Measurements from ENCODE around the gene LRPPRC.
"Not testable (repeated sequence)": the region's sequence is repeated elsewhere in the genome, so short reads cannot be mapped to it uniquely, and the experiment has no call there.

The LRPPRC gene

DNA sequence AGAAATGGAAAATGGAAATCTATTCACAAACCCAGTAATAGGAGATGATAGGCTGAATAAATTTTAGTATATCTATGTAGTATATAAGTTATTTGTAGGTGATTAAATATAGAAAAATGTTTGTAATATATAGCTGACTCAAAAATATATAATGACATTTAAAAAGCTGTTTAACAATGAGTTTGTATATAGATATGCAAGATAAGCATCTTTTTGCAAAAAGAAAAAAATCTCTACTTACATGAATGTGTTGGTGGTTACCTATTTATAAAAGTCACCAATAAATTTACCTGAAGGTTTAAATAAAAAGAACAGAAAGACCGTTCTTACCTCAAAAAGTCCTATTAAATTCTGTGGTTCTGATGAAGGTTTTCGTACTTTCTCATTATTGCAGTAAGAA lies 71.3 kb downstream of the LRPPRC start:
- no peak for FAIRE-seq
- DNase-seq (ENCODE audit: insufficient read length, low spot score) = no peak

DNA sequence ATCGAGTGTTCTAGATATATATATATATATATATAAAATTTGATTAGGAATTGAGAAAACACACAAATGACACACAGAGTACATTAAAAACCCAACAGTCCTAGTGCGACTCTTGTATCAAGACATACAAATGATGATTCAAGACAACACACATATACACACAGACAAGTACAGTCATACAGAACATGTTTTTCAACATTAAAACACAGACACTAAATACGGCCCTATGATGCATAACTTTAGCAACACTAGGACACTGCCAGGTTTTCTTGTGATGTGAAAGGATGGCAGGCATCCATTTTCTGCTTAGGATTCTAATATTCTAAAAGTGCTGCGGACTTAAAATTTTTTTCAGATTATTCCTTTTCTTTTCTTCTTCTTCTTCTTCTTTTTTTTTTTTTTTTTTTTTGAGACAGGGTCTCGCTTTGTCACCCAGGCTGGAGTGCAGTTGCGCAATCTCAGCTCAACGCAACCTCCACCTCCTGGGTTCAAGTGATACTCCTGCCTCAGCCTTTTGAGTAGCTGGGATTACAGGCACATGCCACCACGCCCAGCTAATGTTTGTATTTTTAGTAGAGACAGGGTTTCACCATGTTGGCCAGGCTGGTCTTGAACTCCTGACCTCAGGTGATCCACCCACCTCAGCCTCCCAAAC lies 84.5 kb downstream of the LRPPRC start:
- not testable (repeated sequence) for DNase-seq (ENCODE audit: insufficient read length, low spot score); FAIRE-seq

DNA sequence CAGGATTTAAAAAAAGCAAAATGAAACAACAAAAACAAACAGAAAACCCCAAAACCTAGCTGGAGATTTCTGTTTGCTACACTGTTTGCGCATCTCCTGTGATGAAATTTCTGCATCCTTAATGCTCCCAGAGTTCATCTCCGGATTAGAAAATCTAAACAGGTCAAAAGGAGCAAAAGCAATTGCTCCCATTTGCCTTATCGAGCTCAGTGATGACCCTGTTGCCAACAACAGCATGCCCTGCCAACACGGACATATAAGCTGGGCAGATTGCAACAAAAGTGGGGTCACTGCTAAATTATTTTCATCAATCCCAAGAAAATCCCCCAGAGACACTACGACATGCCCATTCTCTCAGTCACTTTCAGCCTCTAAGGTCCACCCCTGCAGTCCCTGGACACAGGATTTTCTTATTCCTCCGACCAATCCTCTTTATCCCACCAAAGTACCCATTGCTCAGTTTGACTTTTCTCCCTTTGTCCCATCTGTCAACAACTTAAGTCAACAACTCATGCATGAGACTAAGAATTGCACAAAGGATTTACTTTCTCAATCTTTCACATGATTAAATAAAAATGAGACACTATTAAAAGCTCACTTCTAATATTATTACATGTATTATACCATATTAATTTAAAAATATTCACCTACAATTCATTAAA lies 89.2 kb downstream of the LRPPRC start:
- no peak for DNase-seq (ENCODE audit: insufficient read length, low spot score)
- no peak for FAIRE-seq

DNA sequence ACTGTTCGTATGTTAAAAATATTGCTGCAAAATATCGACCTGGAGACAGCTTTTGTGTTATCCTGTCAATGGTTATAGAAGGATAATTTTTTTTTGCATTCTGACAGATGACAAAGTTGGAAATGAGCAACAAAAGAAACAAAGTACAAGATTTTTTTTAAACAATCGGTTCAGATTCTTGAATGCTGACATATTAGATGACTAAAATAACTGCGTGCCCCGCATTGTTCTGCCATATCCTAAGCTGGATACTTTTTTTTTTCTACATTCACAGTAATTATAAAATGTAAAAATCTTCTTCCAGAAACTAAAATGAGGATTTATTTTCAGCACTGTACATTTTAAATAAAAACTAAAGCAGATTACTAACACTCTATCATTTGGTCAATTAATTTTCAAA lies 89.9 kb downstream of the LRPPRC start:
- FAIRE-seq (no peak), DNase-seq (ENCODE audit: insufficient read length, low spot score) (no peak)

DNA sequence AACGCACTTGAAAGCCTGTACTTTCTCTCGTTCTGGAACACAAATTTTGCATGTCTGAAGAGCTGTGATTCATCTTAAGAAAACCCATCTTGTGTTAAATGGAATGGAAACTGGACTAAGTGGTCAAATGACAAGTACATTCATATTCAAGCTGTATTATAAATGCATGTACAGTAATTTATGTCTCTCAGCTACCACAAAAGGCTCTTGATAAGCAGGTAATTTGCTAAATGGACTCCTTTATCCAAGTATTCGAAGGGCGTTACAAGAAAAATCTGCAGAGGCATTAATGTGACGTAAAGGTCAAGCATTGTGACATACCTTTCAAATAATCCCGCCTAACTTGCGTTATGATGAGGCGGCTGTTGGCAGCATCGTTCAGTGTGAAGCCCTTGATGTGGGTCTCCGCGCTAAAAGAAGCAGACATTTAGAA lies 90.4 kb downstream of the LRPPRC start:
- DNase-seq (ENCODE audit: insufficient read length, low spot score) = no peak
- no peak for FAIRE-seq

DNA sequence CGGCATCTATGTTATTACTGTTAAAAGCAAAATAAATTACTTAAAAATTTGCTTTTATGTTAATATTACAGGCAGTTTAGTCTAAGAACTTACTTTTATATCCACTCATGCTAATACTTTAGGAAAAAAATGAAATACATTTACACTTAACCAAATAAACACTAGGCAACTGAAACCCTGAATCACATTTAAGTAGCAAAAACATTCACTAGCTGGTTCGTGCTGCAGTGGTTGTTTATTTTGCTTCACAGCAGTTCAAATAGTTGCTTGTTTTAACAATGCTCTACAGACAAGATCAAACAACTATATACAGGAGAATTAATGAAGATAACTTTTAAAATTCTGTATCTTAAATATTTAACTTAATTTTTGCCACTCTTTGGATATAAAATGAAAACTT lies 96.2 kb downstream of the LRPPRC start:
- FAIRE-seq (no peak), DNase-seq (ENCODE audit: insufficient read length, low spot score) (no peak)

DNA sequence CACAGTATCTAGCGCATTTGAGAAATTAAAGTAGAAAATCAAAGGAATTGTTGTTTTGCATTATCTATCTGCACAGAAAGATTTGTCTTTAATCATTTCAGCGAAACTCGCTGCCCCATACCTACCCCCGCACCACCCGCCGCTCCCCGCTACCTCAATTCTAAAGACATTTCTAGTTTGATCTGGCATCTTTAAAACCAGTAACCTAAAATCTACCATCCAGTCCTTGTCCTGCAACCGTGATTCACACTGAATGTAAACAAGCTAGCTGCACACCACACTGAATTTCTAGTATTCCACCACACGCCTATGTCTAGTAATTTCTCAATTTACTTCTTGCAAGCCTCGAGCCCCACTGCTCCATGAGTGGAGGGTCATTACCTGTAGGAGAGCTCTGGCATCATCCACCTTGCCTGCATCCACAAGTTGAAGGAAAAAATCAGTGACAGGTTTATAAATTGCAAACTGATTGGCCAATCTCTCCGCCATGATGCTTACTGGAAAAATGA lies 96.9 kb downstream of the LRPPRC start:
- DNase-seq (ENCODE audit: insufficient read length, low spot score) (no peak), FAIRE-seq (peak; percentile 48)

DNA sequence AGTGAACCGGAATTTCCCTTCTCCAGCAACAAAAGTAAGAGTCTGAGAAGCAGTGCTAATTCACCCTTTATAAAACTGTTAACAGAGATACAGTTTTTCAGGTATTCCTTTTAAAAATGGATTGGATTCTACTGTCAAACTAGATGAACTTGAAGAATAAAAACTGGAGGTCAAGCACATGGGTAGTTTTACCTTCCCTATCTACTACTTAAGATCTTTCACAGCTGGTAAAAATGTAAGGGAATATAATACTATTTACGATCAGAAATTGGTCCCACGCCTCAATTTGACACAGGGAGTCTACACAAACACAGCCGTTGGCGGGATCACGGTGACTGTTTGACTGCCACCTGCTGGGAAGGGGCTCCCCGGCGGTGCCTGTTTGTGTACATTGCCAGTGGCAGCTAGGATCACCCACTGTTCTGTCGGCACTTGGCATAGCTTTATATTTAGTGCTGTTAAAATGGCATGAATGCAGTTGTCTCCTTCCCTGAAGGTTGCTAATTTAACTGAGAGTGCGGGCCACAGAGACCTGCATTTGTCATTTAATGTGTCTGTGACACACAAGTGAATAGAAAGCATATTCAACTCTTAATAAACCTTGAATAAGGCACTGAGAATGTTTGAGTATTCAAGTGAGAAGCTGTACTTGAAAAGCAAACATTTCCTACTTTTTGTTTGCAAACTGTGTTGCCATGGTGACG lies 97.5 kb downstream of the LRPPRC start:
- DNase-seq (ENCODE audit: insufficient read length, low spot score) (no peak), FAIRE-seq (no peak)

DNA sequence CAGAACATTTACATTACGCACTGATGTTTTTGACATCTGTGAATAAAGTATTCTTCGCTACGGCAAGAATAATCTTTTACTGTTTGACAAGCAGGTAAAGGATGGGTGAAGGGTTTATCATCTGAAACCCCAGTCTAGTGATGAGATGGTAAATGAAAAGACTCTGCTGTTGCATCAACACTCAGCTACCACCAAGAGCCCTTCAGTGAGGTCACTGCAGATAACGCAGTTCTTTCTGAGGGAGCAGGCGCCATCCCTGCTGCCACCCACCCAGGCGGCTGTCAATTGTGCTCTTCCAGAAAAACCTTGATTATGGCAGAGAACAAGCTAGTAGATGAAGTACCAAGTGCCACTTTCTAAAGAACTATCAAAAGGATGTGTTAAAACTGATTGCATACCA lies 98.3 kb downstream of the LRPPRC start:
- FAIRE-seq = no peak
- DNase-seq (ENCODE audit: insufficient read length, low spot score) = no peak

DNA sequence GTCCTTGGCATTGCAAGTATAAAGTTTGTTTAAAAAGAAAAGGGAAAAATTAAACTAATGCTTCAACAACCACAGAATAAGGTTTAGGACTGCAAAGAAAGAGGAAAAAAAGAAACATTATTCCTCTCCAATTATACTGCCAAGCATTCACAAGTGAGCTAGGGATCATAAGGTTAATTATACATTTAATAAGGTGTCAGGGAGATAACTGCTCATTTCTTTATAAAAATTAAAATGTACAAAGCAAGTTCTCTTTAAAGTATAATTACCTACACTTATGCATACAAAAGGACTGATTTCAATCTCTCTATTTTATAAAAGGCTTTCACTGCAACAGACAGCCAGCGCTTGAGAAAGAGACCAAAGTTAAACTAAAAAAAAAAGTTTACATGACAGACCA lies 98.9 kb downstream of the LRPPRC start:
- FAIRE-seq = no peak

DNA sequence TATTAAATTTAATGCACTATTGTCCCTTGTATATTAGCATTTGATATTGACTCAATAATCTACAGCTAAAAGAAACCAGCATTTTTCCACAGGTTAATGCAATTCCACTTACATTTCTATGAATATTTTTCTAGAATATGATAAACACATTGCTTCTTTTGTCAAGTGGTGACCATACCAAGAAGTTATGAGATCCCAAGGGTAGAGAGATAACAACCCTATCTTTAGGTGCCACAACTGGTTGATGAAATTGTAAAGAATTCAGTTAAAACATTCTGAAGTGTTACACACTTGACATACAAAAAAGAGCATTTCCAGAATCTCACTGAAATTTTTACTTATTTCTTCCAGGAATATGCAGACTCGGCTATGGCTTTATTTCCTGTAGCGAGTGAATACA lies 101.0 kb downstream of the LRPPRC start:
- FAIRE-seq = no peak
- no peak for DNase-seq (ENCODE audit: insufficient read length, low spot score)

More for the DNA sequence above, 98.9 kb downstream of the LRPPRC start:
- DNase-seq (ENCODE audit: insufficient read length, low spot score) = no peak

DNA sequence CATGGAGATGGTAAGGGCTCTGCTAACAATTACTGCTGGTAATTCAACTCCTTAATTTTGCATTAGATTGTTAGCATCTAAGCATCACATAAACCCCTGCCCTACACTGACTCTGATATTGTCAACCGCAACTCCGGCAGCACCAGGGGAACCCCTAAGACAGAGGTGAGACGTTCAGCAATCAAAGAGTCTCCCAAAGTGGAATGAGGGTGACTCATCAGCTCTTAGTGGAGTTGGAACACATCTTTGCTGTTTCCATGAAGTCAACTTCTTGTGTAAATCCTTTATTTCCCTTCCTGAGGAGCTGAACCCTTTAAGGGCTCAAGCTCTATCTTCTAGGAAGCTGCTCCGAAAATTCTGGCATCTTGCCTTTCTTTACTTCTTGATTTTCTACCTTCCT lies 104.9 kb downstream of the LRPPRC start:
- FAIRE-seq = peak; percentile 4

DNA sequence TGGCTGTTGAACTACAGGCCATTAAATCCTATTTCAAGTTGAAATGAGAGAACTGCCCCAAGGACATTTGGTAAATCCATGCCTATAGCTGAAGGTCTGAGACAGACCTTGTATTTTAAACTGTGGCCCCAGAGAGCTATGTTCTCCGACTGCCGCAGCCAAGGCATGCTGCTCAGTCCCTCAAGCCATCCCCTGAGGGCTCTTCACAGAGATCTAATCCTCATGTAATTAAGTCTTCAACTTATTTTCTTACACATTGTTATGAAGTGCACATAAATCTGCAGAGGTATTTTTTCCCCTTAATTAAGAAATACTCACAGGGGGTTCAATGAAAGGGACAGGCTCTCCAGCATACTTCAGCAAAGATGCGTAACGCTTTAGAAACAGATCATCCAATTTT lies 106.4 kb downstream of the LRPPRC start:
- DNase-seq (ENCODE audit: insufficient read length, low spot score) = no peak
- FAIRE-seq = no peak

More for the DNA sequence above, 104.9 kb downstream of the LRPPRC start:
- DNase-seq (ENCODE audit: insufficient read length, low spot score) = no peak

DNA sequence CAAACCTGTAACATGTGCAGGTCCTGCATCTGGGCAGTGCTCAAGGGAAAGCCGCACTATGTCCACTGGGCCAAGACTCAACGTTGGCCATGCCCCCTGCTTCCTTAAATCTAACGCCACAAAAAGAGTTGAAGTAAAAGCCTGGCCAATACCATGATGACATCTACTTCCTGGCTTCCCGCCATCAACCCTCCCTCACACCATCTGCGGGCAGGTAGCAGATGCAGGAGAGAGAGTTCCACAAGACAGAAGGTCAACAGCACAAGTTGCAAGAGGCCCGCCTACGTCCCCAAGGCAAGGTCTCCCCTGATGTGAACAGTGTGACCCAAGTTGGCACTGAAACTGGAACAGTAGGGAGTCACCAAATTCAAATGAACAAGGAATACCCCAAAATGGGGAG lies 108.6 kb downstream of the LRPPRC start:
- DNase-seq (ENCODE audit: insufficient read length, low spot score) = no peak
- no peak for FAIRE-seq

DNA sequence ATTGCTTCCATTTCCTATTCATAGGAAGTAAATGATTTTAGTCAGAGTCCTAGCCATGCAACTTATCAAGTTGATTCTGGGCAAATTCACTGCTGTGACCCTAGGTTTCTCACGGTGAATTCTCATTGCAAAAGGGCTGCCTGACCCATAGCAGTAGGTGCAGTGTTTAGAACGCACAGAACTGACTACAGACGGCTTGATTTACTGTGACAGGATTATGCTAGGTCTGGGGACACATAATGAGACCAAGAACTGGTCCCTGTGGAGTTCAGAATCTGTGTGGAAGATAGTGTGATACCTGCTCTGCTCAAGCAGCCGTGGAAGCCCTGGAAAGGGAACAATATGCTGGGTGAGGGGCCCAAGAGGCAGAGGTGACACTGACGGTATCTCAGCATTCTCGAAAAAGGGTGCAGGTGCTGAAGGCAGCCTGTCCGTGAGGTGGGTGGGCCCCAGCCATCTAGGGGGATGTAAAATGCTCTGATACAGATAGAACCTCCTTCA lies 110.6 kb downstream of the LRPPRC start:
- FAIRE-seq (no peak), DNase-seq (ENCODE audit: insufficient read length, low spot score) (no peak)

DNA sequence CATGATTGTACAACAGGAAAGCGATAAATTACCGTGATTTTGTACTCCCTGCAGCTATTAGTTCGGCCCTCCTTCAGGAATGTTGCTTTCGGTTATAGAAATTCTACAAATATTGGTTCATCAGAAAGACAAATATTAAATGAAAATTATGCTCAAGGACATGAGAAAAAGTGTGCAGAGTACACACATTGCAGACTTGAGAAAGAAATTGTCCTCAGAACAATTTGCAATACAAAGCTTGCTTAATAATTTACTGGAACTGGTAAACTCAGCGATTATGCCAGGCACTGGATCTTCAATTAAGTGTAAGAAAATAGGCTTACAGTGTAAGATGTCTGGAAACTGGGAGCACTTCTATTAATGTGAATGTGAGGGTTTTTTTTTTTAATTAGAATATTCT lies 111.1 kb downstream of the LRPPRC start:
- DNase-seq (ENCODE audit: insufficient read length, low spot score) (no peak), FAIRE-seq (no peak)

DNA sequence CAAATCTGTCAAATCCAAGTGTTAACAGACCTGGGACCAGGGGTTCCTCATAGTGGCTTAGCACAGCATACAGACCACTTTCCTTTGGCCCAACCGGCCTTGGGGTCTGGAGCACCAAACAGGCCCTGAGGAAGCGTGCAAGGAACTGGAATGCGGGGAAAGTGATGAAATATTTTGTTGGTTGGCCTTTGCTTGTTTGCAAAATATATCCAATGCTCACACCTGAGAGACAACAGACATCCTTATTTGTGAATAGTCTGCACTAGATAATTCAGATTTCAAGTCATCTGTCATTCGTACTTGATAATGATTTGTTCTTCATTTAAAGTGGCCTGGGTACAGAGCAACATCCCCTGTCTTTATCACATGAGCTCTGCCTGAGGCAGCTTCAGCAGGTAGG lies 113.5 kb downstream of the LRPPRC start:
- no peak for DNase-seq (ENCODE audit: insufficient read length, low spot score)
- FAIRE-seq = no peak

DNA sequence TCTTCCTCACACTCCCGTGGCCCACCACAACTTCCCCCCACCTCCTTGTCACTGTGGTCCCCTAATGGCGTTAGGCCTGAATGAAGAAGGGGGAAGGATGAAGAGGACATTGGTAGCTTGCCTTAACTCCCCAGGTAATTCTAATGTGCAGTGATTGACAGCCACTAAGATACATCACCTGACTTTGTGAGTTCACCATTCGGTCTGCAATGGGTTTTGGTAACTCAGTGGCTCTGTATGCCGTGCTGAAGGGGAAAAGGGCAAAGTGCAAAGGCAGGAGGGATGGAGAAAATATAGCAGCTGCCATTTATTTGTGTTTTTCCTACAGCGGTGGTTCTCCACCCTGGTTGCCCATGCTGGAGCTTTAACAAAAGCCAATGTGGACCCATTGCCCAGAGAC lies 114.8 kb downstream of the LRPPRC start:
- no peak for FAIRE-seq
- no peak for DNase-seq (ENCODE audit: insufficient read length, low spot score)

DNA sequence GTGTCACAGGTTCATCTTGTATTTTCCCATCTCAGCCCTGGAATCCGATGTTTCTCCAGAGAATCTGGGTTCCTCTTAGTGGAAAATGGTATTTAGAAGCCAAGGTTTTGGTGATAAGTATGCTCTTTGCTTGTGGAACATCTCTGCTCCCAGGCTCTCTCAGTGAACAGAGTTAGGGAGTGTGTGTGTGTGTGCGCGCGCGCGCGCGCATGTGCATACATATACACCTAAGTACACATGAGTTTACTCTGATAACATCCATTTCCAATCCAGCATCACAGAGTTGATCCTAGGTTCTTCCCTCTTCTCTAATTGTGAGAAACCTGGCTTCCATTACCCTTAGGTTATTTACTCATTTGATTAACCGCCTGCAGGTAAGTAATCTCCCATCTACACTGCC lies 115.3 kb downstream of the LRPPRC start:
- FAIRE-seq (no peak), DNase-seq (ENCODE audit: insufficient read length, low spot score) (no peak)

DNA sequence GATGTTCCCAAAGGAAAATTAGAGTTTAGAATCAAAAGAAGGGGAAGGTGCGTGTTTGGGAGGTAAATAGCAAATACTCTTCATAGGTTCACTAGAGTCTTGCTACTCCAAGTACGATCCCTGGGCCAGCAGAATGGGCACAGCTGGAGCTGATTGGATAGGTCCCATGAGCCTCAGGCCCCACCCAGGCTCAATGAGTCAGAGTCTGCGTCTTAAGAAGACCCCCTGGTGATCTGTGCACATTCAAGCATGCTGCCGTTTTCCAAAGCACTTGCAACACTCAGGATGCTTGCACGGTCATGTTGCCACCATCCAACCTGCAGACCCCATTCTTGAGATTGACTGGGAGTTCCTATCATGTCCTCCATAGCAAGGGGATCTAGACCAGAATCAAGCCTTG lies 116.5 kb downstream of the LRPPRC start:
- FAIRE-seq (no peak), DNase-seq (ENCODE audit: insufficient read length, low spot score) (no peak)

DNA sequence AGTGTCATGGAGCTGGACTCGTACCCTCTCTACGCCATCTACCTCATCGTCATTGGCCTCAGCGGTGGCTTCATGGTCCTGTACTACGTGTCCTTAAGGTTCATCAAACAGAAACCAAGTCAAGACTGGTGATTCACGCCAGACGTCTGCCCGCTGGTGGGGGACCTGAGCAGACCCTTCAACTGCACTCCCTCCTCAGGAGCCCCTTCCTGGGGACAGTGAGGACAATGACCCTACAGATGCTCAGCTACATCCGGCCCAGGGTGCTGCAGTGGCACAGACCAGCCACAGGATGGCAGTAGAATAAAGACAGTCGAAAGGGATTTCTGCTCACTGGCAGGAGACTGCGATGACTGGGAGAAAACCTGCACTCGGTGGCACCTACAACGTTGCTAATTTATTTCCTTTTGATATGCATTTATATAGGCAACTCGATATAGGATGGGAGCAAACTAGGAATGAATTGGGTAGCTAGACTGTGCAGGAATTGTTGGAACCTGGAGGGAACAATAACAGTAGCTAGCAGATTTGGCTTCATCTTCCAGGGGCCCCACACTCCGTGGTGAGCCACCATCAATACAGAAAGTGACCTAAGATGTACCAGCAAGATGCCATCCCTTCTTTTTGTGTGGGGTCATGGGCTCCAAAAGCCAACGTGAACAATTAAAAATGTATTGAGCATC lies 117.9 kb downstream of the LRPPRC start:
- FAIRE-seq (peak; percentile 89), DNase-seq (ENCODE audit: insufficient read length, low spot score) (peak; percentile 87)
